SK-N-SH treated with all-trans-retinoic acid at 6 μM for 48 hours (cell line): ENCODE measurements around the gene ST6GALNAC6.

Experiments used
- ATAC-seq: fragments of 200-7000 bp; cut with Tn5 transposase; 3 replicates; pipeline ENCODE4 v1.9.1; 2020; ENCODE audit warnings: mild to moderate bottlenecking, moderate library complexity
- CSDC2 ChIP-seq: fragments of 250-450 bp; sonication (Bioruptor Pico); IDR thresholded peaks from 2 replicates; pipeline ENCODE4 v1.5.0; 2020; ENCODE audit warnings: mild to moderate bottlenecking, moderate library complexity
- ESRRG ChIP-seq: fragments of 250-450 bp; sonication (Bioruptor Pico); IDR thresholded peaks from 2 replicates; pipeline ENCODE4 v1.6.1; 2021; ENCODE audit warnings: mild to moderate bottlenecking
- GLIS3 ChIP-seq: fragments of 250-450 bp; sonication (Bioruptor Pico); IDR thresholded peaks from 2 replicates; pipeline ENCODE4 v1.5.0; 2020; ENCODE audit warnings: mild to moderate bottlenecking, moderate library complexity
- OSR1 ChIP-seq: fragments of 250-450 bp; sonication (Bioruptor Pico); IDR thresholded peaks from 2 replicates; pipeline ENCODE4 v1.8.0; 2022; ENCODE audit warnings: moderate library complexity, mild to moderate bottlenecking, inconsistent platforms
- PATZ1 ChIP-seq: fragments of 250-450 bp; sonication (Bioruptor Pico); IDR thresholded peaks from 2 replicates; pipeline ENCODE4 v1.8.0; 2020; ENCODE audit warnings: mild to moderate bottlenecking, moderate library complexity, borderline replicate concordance
- PPARA ChIP-seq: fragments of 250-450 bp; sonication (Bioruptor Pico); IDR thresholded peaks from 2 replicates; pipeline ENCODE4 v1.5.0; 2020; ENCODE audit warnings: mild to moderate bottlenecking, borderline replicate concordance
- SNAI2 ChIP-seq: fragments of 250-450 bp; sonication (Bioruptor Pico); IDR thresholded peaks from 2 replicates; pipeline ENCODE4 v1.5.0; 2020; ENCODE audit warnings: mild to moderate bottlenecking, moderate library complexity
- TCF4 ChIP-seq: fragments of 250-450 bp; sonication (Bioruptor Pico); IDR thresholded peaks from 2 replicates; pipeline ENCODE4 v1.8.0; 2021; ENCODE audit warnings: mild to moderate bottlenecking, moderate library complexity, borderline replicate concordance
- TOX ChIP-seq: fragments of 250-450 bp; sonication (Bioruptor Pico); IDR thresholded peaks from 2 replicates; pipeline ENCODE4 v1.8.0; 2021; ENCODE audit warnings: mild to moderate bottlenecking, moderate library complexity, borderline replicate concordance
- ZFP3 ChIP-seq: fragments of 250-450 bp; sonication (Bioruptor Pico); IDR thresholded peaks from 2 replicates; pipeline ENCODE4 v1.5.0; 2020; ENCODE audit warnings: mild to moderate bottlenecking, moderate library complexity
- ZFP30 ChIP-seq: fragments of 450-650 bp; formaldehyde crosslinking; IDR thresholded peaks from 2 replicates; pipeline ENCODE4 v1.5.0; 2022; ENCODE audit warnings: mild to moderate bottlenecking, moderate library complexity
- ZNF565 ChIP-seq: fragments of 450-650 bp; formaldehyde crosslinking; conservative IDR thresholded peaks from 2 replicates; pipeline ENCODE4 v1.5.0; 2020; ENCODE audit warnings: low read depth, mild to moderate bottlenecking, moderate library complexity
- ZNF70 ChIP-seq: fragments of 450-650 bp; formaldehyde crosslinking; IDR thresholded peaks from 2 replicates; pipeline ENCODE4 v1.5.0; 2020; ENCODE audit warnings: mild to moderate bottlenecking, moderate library complexity
- ZNF8 ChIP-seq: fragments of 450-650 bp; formaldehyde crosslinking; IDR thresholded peaks from 2 replicates; pipeline ENCODE4 v1.5.0; 2020; ENCODE audit warnings: mild to moderate bottlenecking, moderate library complexity
- TF ChIP-seq, protein P1 (sequence below): fragments of 250-450 bp; sonication (Bioruptor Pico); IDR thresholded peaks from 2 replicates; pipeline ENCODE4 v1.5.1; 2020; ENCODE audit warnings: low read depth, mild to moderate bottlenecking, moderate library complexity
- TF ChIP-seq, protein P2 (sequence below): fragments of 250-450 bp; sonication (Bioruptor Pico); IDR thresholded peaks from 2 replicates; pipeline ENCODE4 v1.8.0; 2021; ENCODE audit warnings: low read depth, mild to moderate bottlenecking, moderate library complexity, borderline replicate concordance

Gene ST6GALNAC6

DNA sequence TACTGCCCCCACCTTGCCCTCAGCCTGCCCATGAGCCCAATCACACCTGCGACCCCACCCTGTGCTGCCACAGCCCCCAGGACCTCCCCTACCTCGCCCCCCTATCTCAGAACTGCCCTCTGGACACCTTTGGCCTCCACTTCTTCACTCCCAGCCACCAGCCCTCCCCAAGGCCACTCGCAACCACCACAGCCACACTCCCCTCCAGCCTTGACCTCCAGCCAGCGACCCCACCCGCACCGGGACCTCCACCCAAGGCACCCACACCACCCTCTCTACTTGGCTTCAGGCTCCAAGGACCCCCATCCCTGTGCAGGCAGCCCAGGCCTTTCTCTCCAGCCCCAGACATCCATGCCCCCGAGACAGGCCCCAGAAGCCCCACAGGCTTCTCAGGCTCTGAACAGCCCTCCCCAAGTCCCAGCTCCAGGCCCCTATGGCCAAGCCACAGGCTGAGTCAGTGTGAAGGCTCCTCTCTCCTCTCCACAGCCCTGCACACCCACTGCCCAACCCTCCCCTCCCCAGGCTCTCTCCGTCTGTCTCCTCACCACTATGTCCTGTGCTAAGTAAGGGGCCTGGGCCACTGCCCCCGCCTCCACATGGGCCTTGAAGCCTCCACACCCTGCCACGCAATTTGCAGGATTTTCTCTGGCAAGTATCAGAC is 24.0 kb downstream of the ST6GALNAC6 start (continued):
- TF ChIP-seq, protein P1, sequence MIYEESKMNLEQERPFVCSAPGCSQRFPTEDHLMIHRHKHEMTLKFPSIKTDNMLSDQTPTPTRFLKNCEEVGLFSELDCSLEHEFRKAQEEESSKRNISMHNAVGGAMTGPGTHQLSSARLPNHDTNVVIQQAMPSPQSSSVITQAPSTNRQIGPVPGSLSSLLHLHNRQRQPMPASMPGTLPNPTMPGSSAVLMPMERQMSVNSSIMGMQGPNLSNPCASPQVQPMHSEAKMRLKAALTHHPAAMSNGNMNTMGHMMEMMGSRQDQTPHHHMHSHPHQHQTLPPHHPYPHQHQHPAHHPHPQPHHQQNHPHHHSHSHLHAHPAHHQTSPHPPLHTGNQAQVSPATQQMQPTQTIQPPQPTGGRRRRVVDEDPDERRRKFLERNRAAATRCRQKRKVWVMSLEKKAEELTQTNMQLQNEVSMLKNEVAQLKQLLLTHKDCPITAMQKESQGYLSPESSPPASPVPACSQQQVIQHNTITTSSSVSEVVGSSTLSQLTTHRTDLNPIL (CRISPR knock-in tag), result no peak

GRCh38 chr9:127874301-127875221 is 24.8 kb downstream of the ST6GALNAC6 start:
- no peak for TF ChIP-seq ZFP30

DNA sequence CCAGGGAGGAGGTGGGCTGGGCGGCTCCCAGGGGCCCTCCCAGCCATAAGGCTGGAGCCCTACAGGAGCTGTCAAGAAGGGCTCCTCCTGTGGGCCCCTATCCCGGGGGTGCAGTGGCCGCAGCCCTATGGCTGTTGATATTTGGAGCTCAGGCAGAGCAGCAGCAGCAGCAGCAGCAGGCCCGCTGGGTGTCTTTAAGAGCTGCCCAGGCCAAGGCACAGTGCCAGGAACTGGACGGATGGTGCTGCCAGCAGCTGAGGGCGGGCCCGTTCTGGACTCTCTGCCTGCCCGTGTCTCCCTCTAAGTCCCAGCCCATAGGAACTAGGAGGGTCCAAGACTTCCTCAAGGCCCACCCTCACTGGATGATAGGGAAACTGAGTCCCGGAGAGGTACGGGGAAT is 25.5 kb downstream of the ST6GALNAC6 start:
- peak; percentile 15; the same call in 1 of the 3 replicates for ATAC-seq
- TF ChIP-seq, protein P1 (CRISPR knock-in tag), result no peak
- TF ChIP-seq, protein P2, sequence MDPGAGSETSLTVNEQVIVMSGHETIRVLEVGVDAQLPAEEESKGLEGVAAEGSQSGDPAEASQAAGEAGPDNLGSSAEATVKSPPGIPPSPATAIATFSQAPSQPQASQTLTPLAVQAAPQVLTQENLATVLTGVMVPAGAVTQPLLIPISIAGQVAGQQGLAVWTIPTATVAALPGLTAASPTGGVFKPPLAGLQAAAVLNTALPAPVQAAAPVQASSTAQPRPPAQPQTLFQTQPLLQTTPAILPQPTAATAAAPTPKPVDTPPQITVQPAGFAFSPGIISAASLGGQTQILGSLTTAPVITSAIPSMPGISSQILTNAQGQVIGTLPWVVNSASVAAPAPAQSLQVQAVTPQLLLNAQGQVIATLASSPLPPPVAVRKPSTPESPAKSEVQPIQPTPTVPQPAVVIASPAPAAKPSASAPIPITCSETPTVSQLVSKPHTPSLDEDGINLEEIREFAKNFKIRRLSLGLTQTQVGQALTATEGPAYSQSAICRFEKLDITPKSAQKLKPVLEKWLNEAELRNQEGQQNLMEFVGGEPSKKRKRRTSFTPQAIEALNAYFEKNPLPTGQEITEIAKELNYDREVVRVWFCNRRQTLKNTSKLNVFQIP (CRISPR knock-in tag), result no peak
- TF ChIP-seq TCF4 (CRISPR knock-in tag) (no peak), PATZ1 (CRISPR knock-in tag) (no peak), ZFP3 (CRISPR knock-in tag) (no peak)

More at GRCh38 chr9:127874301-127875221, 24.8 kb downstream of the ST6GALNAC6 start:
- ATAC-seq, result no peak

DNA sequence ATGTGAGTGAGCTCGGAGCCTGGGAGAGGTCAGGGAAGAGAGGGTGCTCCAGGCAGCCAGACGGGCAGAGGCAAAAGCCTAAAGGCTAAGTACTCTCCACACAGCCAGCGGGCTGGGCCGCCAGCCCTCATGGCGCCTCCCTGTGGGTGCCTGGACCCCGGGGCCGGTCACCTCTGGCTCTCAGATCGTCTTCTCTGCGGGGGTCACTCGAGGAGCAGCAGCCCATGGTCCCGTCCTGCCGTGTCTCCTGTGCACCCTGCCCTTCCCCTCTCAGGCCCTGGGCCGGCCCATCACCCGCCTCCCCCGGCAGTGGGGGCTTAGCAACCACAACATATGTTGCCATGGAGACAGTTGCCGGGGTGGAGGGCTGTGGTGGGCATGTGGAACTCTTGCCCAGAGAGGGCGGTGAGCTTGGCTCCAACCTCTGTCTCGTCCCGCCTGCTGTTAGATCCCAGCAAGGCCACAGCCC is 26.1 kb downstream of the ST6GALNAC6 start:
- no peak for ATAC-seq
- TF ChIP-seq ZNF8 (no peak), PPARA (CRISPR knock-in tag) (no peak), TOX (CRISPR knock-in tag) (no peak), SNAI2 (no peak), OSR1 (CRISPR knock-in tag) (no peak), ZFP30 (no peak), ZNF70 (CRISPR knock-in tag) (no peak), PATZ1 (CRISPR knock-in tag) (no peak), GLIS3 (no peak), ESRRG (CRISPR knock-in tag) (no peak), ZNF565 (CRISPR knock-in tag) (no peak), CSDC2 (CRISPR knock-in tag) (no peak), TCF4 (CRISPR knock-in tag) (no peak)
- TF ChIP-seq, protein P2 (CRISPR knock-in tag), result no peak
- TF ChIP-seq, protein P1 (CRISPR knock-in tag), result no peak
